Nephron (organoid): ENCODE data around the gene CEP128.
A peak's percentile ranks its signal among the peaks of the same experiment; 100 is the strongest.
"Not testable (repeated sequence)": the region's sequence is repeated elsewhere in the genome, so short reads cannot be mapped to it uniquely, and the experiment has no call there.

ENCODE experiments used
- H3K27ac Mint-ChIP-seq, 3 experiments: 2 replicates each; pipeline ENCODE4 v1.8.0; 2020; ENCODE audit warnings: mixed read lengths in 3 of 3, mild to moderate bottlenecking in 2 of 3, moderate library complexity in 1 of 3
- H3K27me3 Mint-ChIP-seq: 2 replicates; pipeline ENCODE4 v1.8.0; 2021; ENCODE audit warnings: low read depth, mild to moderate bottlenecking, moderate library complexity, mixed read lengths
- H3K36me3 Mint-ChIP-seq: 2 replicates; pipeline ENCODE4 v1.8.0; 2020; ENCODE audit warnings: low read depth, mixed read lengths
- H3K4me1 Mint-ChIP-seq: 2 replicates; pipeline ENCODE4 v1.8.0; 2020; ENCODE audit warnings: mixed read lengths
- H3K4me3 Mint-ChIP-seq, 3 experiments: 2 replicates each; pipeline ENCODE4 v1.8.0; 2020; ENCODE audit warnings: mild to moderate bottlenecking in 3 of 3, mixed read lengths in 3 of 3, moderate library complexity in 2 of 3
- H3K9me3 Mint-ChIP-seq: 2 replicates; pipeline ENCODE4 v1.8.0; 2020; ENCODE audit warnings: mixed read lengths
- TF ChIP-seq, protein P1 (sequence below), 3 experiments: fragments of 200-600 bp; sonication (generic); IDR thresholded peaks; one replicate each; pipeline ENCODE4 v1.5.0; 2021; ENCODE audit warnings: antibody characterized with exemption in 3 of 3; ENCODE audit not compliant: unreplicated experiment in 3 of 3

Gene CEP128

GRCh38 chr14:80956922-80957321 is 15.4 kb upstream of the CEP128 start:
- Mint-ChIP-seq H3K36me3 (no peaks in the 10 kb centered on the region), H3K9me3 (no peaks in the 10 kb centered on the region), H3K4me1 (no peaks in the 10 kb centered on the region), H3K4me3 (peak overlapping the region in 1 of 3 experiments; percentile 29), H3K27ac (no peak overlapping the region), H3K27me3 (peaks cover 62% of the 10 kb centered on the region)
- TF ChIP-seq, protein P1, sequence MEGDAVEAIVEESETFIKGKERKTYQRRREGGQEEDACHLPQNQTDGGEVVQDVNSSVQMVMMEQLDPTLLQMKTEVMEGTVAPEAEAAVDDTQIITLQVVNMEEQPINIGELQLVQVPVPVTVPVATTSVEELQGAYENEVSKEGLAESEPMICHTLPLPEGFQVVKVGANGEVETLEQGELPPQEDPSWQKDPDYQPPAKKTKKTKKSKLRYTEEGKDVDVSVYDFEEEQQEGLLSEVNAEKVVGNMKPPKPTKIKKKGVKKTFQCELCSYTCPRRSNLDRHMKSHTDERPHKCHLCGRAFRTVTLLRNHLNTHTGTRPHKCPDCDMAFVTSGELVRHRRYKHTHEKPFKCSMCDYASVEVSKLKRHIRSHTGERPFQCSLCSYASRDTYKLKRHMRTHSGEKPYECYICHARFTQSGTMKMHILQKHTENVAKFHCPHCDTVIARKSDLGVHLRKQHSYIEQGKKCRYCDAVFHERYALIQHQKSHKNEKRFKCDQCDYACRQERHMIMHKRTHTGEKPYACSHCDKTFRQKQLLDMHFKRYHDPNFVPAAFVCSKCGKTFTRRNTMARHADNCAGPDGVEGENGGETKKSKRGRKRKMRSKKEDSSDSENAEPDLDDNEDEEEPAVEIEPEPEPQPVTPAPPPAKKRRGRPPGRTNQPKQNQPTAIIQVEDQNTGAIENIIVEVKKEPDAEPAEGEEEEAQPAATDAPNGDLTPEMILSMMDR (IDR thresholded peaks at IDR 0.05; ENCODE audit: unreplicated experiment in 3 of 3) = no peak

DNA sequence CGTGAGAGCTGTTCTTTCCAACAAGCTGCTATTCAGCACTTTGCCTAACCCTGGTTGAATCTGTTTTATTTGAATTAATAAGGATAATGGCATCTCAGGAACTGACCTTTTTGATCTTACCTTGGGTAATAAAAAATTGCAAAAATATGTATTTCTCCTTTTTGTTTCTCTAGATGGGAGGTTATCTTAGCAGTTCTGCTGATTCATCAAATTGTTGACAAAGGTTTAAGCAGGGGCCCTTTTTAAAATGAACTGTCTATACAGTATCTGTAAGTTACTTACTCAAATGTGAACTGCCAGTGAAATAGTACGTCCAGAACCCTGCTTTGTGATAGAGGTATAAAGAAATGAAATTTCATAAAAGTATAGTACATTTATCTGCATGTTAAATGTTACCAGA is 14.6 kb upstream of the CEP128 start:
- no peaks in the 10 kb centered on the region for H3K9me3 Mint-ChIP-seq
- peaks cover 62% of the 10 kb centered on the region for H3K27me3 Mint-ChIP-seq

GRCh38 chr14:80955416-80955941 is 13.9 kb upstream of the CEP128 start, which contains the start of gene TSHR:
Gene TSHR, plus strand, starts transcription at chr14:80955621. Its CDS starts 60 bp downstream, at chr14:80955681.
- Mint-ChIP-seq H3K27ac (no peak within 1 kb of the TSS), H3K4me3 (peak within 1 kb of the TSS; percentile 81 to 91 (median 83)), H3K36me3 (no peaks in the 10 kb centered on the region), H3K4me1 (no peaks in the 10 kb centered on the region), H3K9me3 (no peaks in the 10 kb centered on the region), H3K27me3 (peaks cover 57% of the 10 kb centered on the region)
- TF ChIP-seq, protein P1 (IDR thresholded peaks at IDR 0.05; ENCODE audit: unreplicated experiment in 3 of 3) = no peak

More for the DNA sequence above, 14.6 kb upstream of the CEP128 start:
- H3K36me3 Mint-ChIP-seq = no peaks in the 10 kb centered on the region
- peak overlapping the region; percentile 12 to 49 (median 41) for H3K4me3 Mint-ChIP-seq
- TF ChIP-seq, protein P1 (IDR thresholded peaks at IDR 0.05; ENCODE audit: unreplicated experiment in 3 of 3) = no peak
- H3K27ac Mint-ChIP-seq = no peak overlapping the region
- no peaks in the 10 kb centered on the region for H3K4me1 Mint-ChIP-seq

DNA sequence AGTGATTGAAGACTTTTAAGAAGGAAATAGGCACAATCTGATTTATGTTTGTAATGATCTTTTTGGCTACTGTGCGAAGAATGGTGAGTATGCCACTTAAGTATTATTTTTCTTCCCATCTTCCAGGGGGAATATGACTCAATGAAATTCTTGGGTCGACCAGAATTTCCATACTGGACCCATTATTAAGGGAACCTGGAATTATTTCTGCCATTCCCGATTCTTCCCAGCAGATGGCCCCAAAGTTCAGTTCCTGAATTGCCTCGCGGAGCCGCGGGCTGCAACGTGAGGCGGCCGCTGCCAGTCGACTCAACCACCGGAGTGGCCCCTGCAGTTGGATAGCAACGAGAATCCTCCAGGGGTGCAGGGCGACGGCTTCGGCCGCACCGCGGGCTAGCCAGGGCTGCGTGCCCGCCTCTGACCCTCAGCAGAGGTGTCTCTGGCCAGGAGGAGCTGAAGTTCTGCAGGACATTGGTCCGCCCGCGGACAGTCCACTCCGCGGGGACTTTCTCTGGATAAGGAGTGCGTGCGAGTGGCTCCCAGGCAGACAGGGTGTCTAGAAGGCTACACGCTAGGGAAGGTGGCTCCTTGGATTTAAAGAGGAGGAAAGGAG is 13.3 kb upstream of the CEP128 start:
- peak overlapping the region; percentile 81 to 91 (median 83) for H3K4me3 Mint-ChIP-seq

DNA sequence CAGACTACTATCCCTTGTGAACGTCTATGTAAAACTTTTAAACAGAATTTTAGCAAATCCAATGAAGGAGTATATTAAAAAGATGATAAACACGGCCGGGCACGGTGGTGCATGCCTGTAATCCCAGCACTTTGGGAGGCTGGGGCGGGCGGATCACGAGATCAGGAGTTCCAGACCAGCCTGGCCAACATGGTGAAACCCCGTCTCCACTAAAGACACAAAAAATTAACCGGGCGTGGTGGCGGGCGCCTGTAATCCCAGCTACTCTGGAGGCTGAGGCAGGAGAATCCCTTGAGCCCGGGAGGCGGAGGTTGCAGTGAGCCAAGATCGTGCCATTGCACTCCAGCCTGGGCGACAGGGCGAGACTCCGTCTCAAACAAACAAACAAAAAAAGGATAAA is 11.7 kb upstream of the CEP128 start:
- not testable (repeated sequence) for H3K27ac Mint-ChIP-seq, H3K4me1 Mint-ChIP-seq, H3K9me3 Mint-ChIP-seq, H3K36me3 Mint-ChIP-seq, H3K4me3 Mint-ChIP-seq
- H3K27me3 Mint-ChIP-seq = peaks cover 40% of the 10 kb centered on the region

More for the DNA sequence above, 13.3 kb upstream of the CEP128 start:
- Mint-ChIP-seq H3K9me3 (no peaks in the 10 kb centered on the region), H3K4me1 (no peaks in the 10 kb centered on the region), H3K27ac (no peak overlapping the region), H3K27me3 (peaks cover 53% of the 10 kb centered on the region), H3K36me3 (no peaks in the 10 kb centered on the region)
- TF ChIP-seq, protein P1 (IDR thresholded peaks at IDR 0.05; ENCODE audit: unreplicated experiment in 3 of 3) = peak; percentile 74 to 87 (median 79)

DNA sequence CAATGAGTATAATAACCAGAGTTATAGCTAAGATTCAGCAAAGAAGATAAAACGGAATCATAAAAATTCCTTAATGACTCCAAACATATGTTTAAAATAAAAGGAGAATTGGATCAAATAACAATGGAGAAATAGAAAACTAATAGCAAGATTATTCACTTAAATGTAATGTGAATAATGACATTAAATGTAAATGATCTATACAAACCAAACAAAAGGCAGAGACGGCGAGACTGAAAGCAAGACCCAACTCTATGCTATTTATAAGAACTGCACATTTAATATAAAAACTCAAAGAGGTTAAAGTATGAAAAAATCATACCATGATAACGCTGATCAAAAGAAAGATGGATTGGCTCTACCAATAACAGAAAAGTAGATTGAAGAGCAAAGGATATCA is 10.0 kb upstream of the CEP128 start:
- no peak overlapping the region for H3K27ac Mint-ChIP-seq

More for the DNA sequence above, 10.0 kb upstream of the CEP128 start:
- peaks cover 23% of the 10 kb centered on the region for H3K27me3 Mint-ChIP-seq
- no peak overlapping the region for H3K4me3 Mint-ChIP-seq
- H3K4me1 Mint-ChIP-seq = no peaks in the 10 kb centered on the region
- TF ChIP-seq, protein P1 (IDR thresholded peaks at IDR 0.05; ENCODE audit: unreplicated experiment in 3 of 3) = no peak
- no peaks in the 10 kb centered on the region for H3K36me3 Mint-ChIP-seq
- H3K9me3 Mint-ChIP-seq = no peaks in the 10 kb centered on the region
